ENCODE data around the gene RPS27.

DNA sequence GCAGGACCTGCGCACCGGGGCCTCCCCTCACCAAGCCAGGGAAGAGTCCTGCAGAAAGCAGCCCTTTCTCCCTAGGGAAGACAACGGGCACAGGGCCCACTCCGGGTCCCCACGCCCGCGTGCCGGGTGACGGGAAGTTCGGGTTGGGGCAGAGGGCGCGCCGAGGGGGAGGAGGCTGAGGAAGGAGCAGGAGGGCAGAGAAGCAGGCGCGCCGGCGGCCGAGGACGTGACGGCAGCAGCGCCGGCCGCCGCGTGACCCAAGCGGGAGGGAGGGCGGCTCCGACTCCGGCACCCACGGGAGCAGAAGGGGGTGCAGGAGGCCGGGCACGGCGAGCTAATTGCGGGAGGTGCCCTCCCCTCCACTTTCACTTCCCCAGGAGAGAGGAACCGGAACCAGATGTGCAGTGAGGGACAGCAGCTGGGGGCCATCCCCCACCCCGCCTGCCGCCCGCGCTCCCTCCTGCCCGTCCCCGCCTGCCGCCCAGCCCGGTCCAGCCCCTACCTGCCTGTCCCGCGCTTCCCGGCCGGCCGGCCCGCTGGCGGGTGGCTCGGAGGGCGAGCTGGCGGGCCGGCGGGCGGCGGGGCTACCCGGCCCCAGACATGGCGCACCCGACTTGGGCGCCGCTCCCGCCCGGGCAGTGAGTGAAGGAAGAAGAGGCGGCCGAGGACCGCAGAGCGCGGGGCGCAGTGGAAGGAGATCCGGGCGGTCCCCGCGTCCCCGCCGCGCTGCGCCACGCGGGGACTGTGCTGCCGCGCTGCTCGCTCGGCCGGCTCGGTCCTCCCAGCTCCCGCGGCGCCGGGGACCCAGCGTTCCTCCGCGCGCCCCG, 44.6 kb upstream of the RPS27 start:
- TF ChIP-seq, protein P1, sequence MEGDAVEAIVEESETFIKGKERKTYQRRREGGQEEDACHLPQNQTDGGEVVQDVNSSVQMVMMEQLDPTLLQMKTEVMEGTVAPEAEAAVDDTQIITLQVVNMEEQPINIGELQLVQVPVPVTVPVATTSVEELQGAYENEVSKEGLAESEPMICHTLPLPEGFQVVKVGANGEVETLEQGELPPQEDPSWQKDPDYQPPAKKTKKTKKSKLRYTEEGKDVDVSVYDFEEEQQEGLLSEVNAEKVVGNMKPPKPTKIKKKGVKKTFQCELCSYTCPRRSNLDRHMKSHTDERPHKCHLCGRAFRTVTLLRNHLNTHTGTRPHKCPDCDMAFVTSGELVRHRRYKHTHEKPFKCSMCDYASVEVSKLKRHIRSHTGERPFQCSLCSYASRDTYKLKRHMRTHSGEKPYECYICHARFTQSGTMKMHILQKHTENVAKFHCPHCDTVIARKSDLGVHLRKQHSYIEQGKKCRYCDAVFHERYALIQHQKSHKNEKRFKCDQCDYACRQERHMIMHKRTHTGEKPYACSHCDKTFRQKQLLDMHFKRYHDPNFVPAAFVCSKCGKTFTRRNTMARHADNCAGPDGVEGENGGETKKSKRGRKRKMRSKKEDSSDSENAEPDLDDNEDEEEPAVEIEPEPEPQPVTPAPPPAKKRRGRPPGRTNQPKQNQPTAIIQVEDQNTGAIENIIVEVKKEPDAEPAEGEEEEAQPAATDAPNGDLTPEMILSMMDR (IDR thresholded peaks at IDR 0.05; ENCODE audit: insufficient read depth, low read depth, low read length), result no peak
- no peak for TF ChIP-seq EZH2 (IDR thresholded peaks at IDR 0.05; ENCODE audit: insufficient read depth, low read length)

Data from astrocyte (in vitro differentiated cells and primary cell).